ENCODE data around the gene STIM2. TPM values are rescaled to one million over a fixed set of nuclear protein-coding genes. Genes with fewer than 3 reads are reported as not detected.

The STIM2 gene
- total RNA-seq, 2 donors from 2014 or later: 70.1 to 73.4 TPM

DNA sequence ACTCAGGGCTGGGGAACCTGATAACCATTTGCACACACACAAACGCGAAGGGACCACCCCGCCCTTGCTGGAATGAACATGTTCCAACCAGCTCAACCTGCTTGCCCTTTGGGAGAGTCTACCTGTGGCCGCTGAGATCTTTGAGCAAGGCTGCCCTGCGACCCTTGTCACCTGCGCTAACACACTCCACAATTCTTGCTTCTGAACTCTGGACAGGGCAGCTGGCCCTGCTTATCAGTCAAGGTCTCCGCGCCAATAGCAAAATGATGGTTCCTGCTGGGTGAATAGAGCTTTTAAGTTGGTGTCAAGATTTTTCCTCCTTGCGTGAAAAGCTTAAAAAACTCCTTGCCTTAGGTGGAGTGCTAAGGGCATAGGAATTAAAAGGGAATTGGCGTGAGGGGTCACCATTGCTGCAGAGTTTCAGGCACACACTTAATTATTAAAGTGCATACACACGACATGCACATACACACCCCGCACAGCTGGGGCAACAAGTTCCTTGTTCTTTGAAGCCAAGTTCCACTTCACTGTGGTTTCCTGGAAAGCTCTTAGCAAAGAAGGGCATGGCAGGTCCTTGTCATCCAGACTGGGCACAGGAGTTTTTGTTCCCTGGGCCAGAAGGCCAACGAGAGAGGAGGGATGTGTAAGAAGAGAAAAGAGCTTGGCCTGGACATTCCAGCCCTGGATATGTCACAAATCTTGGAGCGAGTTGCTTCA, 207.7 kb downstream of the STIM2 start:
- Mint-ChIP-seq H3K36me3 (ENCODE audit: low read depth) (no peaks in the 10 kb centered on the region), H3K27me3 (peaks cover 37% of the 10 kb centered on the region), H3K4me1 (no peaks in the 10 kb centered on the region), H3K4me3 (no peak overlapping the region), H3K27ac (no peak overlapping the region)
- no peaks in the 10 kb centered on the region for H3K9me3 ChIP-seq (ENCODE audit: control insufficient read depth, low read length, poor library complexity, severe bottlenecking)
- no peak for ATAC-seq
- DNase-seq: no peak
